ENCODE measurements around the gene DDX39A. TPM values are rescaled to one million over a fixed set of nuclear protein-coding genes. Genes with fewer than 3 reads are reported as not detected.

Gene DDX39A
- polyA plus RNA-seq, 1 donor from 2014 or later: 76.4 TPM

- TF ChIP-seq MXI1 (conservative IDR thresholded peaks at IDR 0.05; ENCODE audit: poor library complexity, severe bottlenecking) (no peak), SMC3 (conservative IDR thresholded peaks at IDR 0.05; ENCODE audit: poor library complexity) (no peak), EZH2 (IDR thresholded peaks at IDR 0.05; ENCODE audit: borderline replicate concordance, insufficient read depth, low read length, poor library complexity, severe bottlenecking) (no peak), POLR2AphosphoS5 (IDR thresholded peaks at IDR 0.05) (no peak), TAF1 (IDR thresholded peaks at IDR 0.05; ENCODE audit: low read depth) (no peak), RAD21 (conservative IDR thresholded peaks at IDR 0.05) (no peak), CTCF (IDR thresholded peaks at IDR 0.05; ENCODE audit: poor library complexity, severe bottlenecking) (no peak)
- Histone ChIP-seq H4K20me1 (ENCODE audit: insufficient read depth) (no peaks in the 10 kb centered on the region), H3K27ac (ENCODE audit: low read length) (no peak overlapping the region), H3K79me2 (replicated peaks; ENCODE audit: insufficient read depth, low read length) (peaks cover 44% of the 10 kb centered on the region), H3K36me3 (ENCODE audit: insufficient read depth, low read length) (no peaks in the 10 kb centered on the region), H3K4me3 (ENCODE audit: low read length) (no peak overlapping the region), H3K9ac (ENCODE audit: low read length) (no peak overlapping the region), H3K9me2 (ENCODE audit: insufficient read depth, low read length) (no peaks in the 10 kb centered on the region), H2AFZ (ENCODE audit: low read depth, low read length) (no peak overlapping the region), H3K9me3 (ENCODE audit: low read length) (no peaks in the 10 kb centered on the region), H3K27me3 (ENCODE audit: insufficient read depth, low read depth, low read length) (no peaks in the 10 kb centered on the region), H3K4me2 (ENCODE audit: low read length) (no peak overlapping the region), H3F3A (ENCODE audit: insufficient read depth, low read length, poor library complexity, severe bottlenecking) (no peaks in the 10 kb centered on the region)
Observed at GRCh38 chr19:14414926-14415690, 4.0 kb downstream of the DDX39A start.

- Histone ChIP-seq H3K9me2 (ENCODE audit: insufficient read depth, low read length) (no peaks in the 10 kb centered on the region), H3K27me3 (ENCODE audit: insufficient read depth, low read depth, low read length) (no peaks in the 10 kb centered on the region), H3K79me2 (replicated peaks; ENCODE audit: insufficient read depth, low read length) (peaks cover 44% of the 10 kb centered on the region), H3K9ac (ENCODE audit: low read length) (no peak overlapping the region), H3K4me3 (ENCODE audit: low read length) (no peak overlapping the region), H3K4me2 (ENCODE audit: low read length) (no peak overlapping the region), H3F3A (ENCODE audit: insufficient read depth, low read length, poor library complexity, severe bottlenecking) (no peaks in the 10 kb centered on the region), H3K9me3 (ENCODE audit: low read length) (no peaks in the 10 kb centered on the region), H3K27ac (ENCODE audit: low read length) (no peak overlapping the region), H2AFZ (ENCODE audit: low read depth, low read length) (no peak overlapping the region), H4K20me1 (ENCODE audit: insufficient read depth) (no peaks in the 10 kb centered on the region), H3K36me3 (ENCODE audit: insufficient read depth, low read length) (no peaks in the 10 kb centered on the region)
- TF ChIP-seq EZH2 (IDR thresholded peaks at IDR 0.05; ENCODE audit: borderline replicate concordance, insufficient read depth, low read length, poor library complexity, severe bottlenecking): no peak
- TF ChIP-seq CTCF (IDR thresholded peaks at IDR 0.05; ENCODE audit: poor library complexity, severe bottlenecking): no peak
- no peak for TF ChIP-seq REST (IDR thresholded peaks at IDR 0.05; ENCODE audit: borderline replicate concordance)
- TF ChIP-seq SMC3 (conservative IDR thresholded peaks at IDR 0.05; ENCODE audit: poor library complexity): no peak
- TF ChIP-seq POLR2AphosphoS5 (IDR thresholded peaks at IDR 0.05): no peak
Observed at GRCh38 chr19:14413693-14414181, 5.4 kb downstream of the DDX39A start.
